ENCODE data around the gene ATP5ME. TPM values are rescaled to one million over a fixed set of nuclear protein-coding genes. Genes with fewer than 3 reads are reported as not detected.
A peak's percentile ranks its signal among the peaks of the same experiment; 100 is the strongest.
"Not testable (repeated sequence)": the region's sequence is repeated elsewhere in the genome, so short reads cannot be mapped to it uniquely, and the experiment has no call there.

ATP5ME gene
- total RNA-seq, 2 experiments from 2014 or later = 213 to 231 TPM

- H3K4me1 Mint-ChIP-seq = no peaks in the 10 kb centered on the region
- peak overlapping the region; percentile 28 for H3K4me3 Mint-ChIP-seq
- CTCF ChIA-PET = no interaction called here
- DNase-seq = no peak
- no peaks in the 10 kb centered on the region for H3K36me3 Mint-ChIP-seq
- no peak for ATAC-seq
- peaks cover 15% of the 10 kb centered on the region for H3K27me3 Mint-ChIP-seq
- H3K27ac Mint-ChIP-seq = no peak overlapping the region
- H3K9me3 Mint-ChIP-seq (ENCODE audit: low read depth) = peaks cover 12% of the 10 kb centered on the region
Measured at GRCh38 chr4:646460-646859, 27.6 kb downstream of the ATP5ME start.

GRCh38 chr4:642366-642765 lies 31.7 kb downstream of the ATP5ME start:
- H3K36me3 Mint-ChIP-seq, CTCF ChIA-PET, H3K4me3 Mint-ChIP-seq, H3K4me1 Mint-ChIP-seq, H3K27me3 Mint-ChIP-seq, ATAC-seq, H3K27ac Mint-ChIP-seq, DNase-seq: not testable (repeated sequence)
- peaks cover 12% of the 10 kb centered on the region for H3K9me3 Mint-ChIP-seq (ENCODE audit: low read depth)

GRCh38 chr4:637536-638280 lies 36.4 kb downstream of the ATP5ME start:
- Mint-ChIP-seq H3K36me3 (no peaks in the 10 kb centered on the region), H3K27ac (no peak overlapping the region), H3K4me3 (no peak overlapping the region), H3K4me1 (no peaks in the 10 kb centered on the region), H3K27me3 (peaks cover 2% of the 10 kb centered on the region), H3K9me3 (ENCODE audit: low read depth) (peaks cover under 1% of the 10 kb centered on the region)
- CTCF ChIA-PET = no interaction called here
- no peak for DNase-seq
- no peak for ATAC-seq

GRCh38 chr4:636628-637159 lies 37.4 kb downstream of the ATP5ME start:
- CTCF ChIA-PET = no interaction called here
- ATAC-seq = no peak
- no peak overlapping the region for H3K4me3 Mint-ChIP-seq

GRCh38 chr4:635851-636627 lies 38.0 kb downstream of the ATP5ME start:
- H3K4me1 Mint-ChIP-seq = no peaks in the 10 kb centered on the region
- no peak overlapping the region for H3K4me3 Mint-ChIP-seq
- peaks cover 9% of the 10 kb centered on the region for H3K9me3 Mint-ChIP-seq (ENCODE audit: low read depth)
- no peak overlapping the region for H3K27ac Mint-ChIP-seq
- no peak for DNase-seq
- no peak for ATAC-seq
- H3K36me3 Mint-ChIP-seq = no peaks in the 10 kb centered on the region
- CTCF ChIA-PET = no interaction called here
- H3K27me3 Mint-ChIP-seq = peaks cover 2% of the 10 kb centered on the region

More at GRCh38 chr4:636628-637159, 37.4 kb downstream of the ATP5ME start:
- Mint-ChIP-seq H3K27ac (no peak overlapping the region), H3K36me3 (no peaks in the 10 kb centered on the region), H3K27me3 (peaks cover 2% of the 10 kb centered on the region), H3K4me1 (no peaks in the 10 kb centered on the region), H3K9me3 (ENCODE audit: low read depth) (peaks cover 4% of the 10 kb centered on the region)
- no peak for DNase-seq

- H3K4me3 Mint-ChIP-seq, DNase-seq, H3K4me1 Mint-ChIP-seq, ATAC-seq, H3K36me3 Mint-ChIP-seq, H3K27ac Mint-ChIP-seq, H3K27me3 Mint-ChIP-seq, CTCF ChIA-PET: not testable (repeated sequence)
- H3K9me3 Mint-ChIP-seq (ENCODE audit: low read depth) = peaks cover 13% of the 10 kb centered on the region
Measured at GRCh38 chr4:635066-635835, 38.8 kb downstream of the ATP5ME start.

- Mint-ChIP-seq H3K4me3 (no peak overlapping the region), H3K27ac (no peak overlapping the region), H3K36me3 (no peaks in the 10 kb centered on the region), H3K27me3 (peaks cover 2% of the 10 kb centered on the region), H3K4me1 (no peaks in the 10 kb centered on the region), H3K9me3 (ENCODE audit: low read depth) (peaks cover 13% of the 10 kb centered on the region)
- DNase-seq = no peak
- no peak for ATAC-seq
- CTCF ChIA-PET = no interaction called here
Measured at GRCh38 chr4:634599-634985, 39.5 kb downstream of the ATP5ME start.

GRCh38 chr4:633976-634598 lies 40.0 kb downstream of the ATP5ME start:
- peaks cover 13% of the 10 kb centered on the region for H3K9me3 Mint-ChIP-seq (ENCODE audit: low read depth)
- no peak overlapping the region for H3K4me3 Mint-ChIP-seq
- no peaks in the 10 kb centered on the region for H3K4me1 Mint-ChIP-seq
- no peak for ATAC-seq
- CTCF ChIA-PET = no interaction called here
- peaks cover 2% of the 10 kb centered on the region for H3K27me3 Mint-ChIP-seq
- H3K27ac Mint-ChIP-seq = no peak overlapping the region
- H3K36me3 Mint-ChIP-seq = no peaks in the 10 kb centered on the region
- no peak for DNase-seq

GRCh38 chr4:633406-633805 lies 40.7 kb downstream of the ATP5ME start:
- H3K4me1 Mint-ChIP-seq = no peaks in the 10 kb centered on the region
- no peaks in the 10 kb centered on the region for H3K36me3 Mint-ChIP-seq
- peaks cover 2% of the 10 kb centered on the region for H3K27me3 Mint-ChIP-seq
- H3K27ac Mint-ChIP-seq = no peak overlapping the region
- CTCF ChIA-PET = no interaction called here
- H3K4me3 Mint-ChIP-seq = no peak overlapping the region
- no peak for DNase-seq
- H3K9me3 Mint-ChIP-seq (ENCODE audit: low read depth) = peaks cover 13% of the 10 kb centered on the region
- ATAC-seq = no peak

- Mint-ChIP-seq H3K4me3 (no peak overlapping the region), H3K27me3 (peaks cover 2% of the 10 kb centered on the region), H3K27ac (no peak overlapping the region), H3K9me3 (ENCODE audit: low read depth) (peaks cover 13% of the 10 kb centered on the region), H3K4me1 (no peaks in the 10 kb centered on the region), H3K36me3 (no peaks in the 10 kb centered on the region)
- CTCF ChIA-PET = no interaction called here
- ATAC-seq (no peak), DNase-seq (no peak)
Measured at GRCh38 chr4:632926-633325, 41.1 kb downstream of the ATP5ME start.

GRCh38 chr4:632196-632790 lies 41.8 kb downstream of the ATP5ME start:
- Mint-ChIP-seq H3K36me3 (no peaks in the 10 kb centered on the region), H3K4me1 (no peaks in the 10 kb centered on the region), H3K27ac (no peak overlapping the region), H3K4me3 (no peak overlapping the region), H3K27me3 (no peaks in the 10 kb centered on the region), H3K9me3 (ENCODE audit: low read depth) (peaks cover 13% of the 10 kb centered on the region)
- ATAC-seq = no peak
- DNase-seq = no peak
- CTCF ChIA-PET = no interaction called here

GRCh38 chr4:630656-631055 lies 43.4 kb downstream of the ATP5ME start:
- H3K4me1 Mint-ChIP-seq = no peaks in the 10 kb centered on the region
- CTCF ChIA-PET = no interaction called here
- ATAC-seq = no peak
- no peak overlapping the region for H3K27ac Mint-ChIP-seq
- no peaks in the 10 kb centered on the region for H3K36me3 Mint-ChIP-seq
- no peak overlapping the region for H3K4me3 Mint-ChIP-seq
- no peak for DNase-seq
- H3K9me3 Mint-ChIP-seq (ENCODE audit: low read depth) = peaks cover 13% of the 10 kb centered on the region
- H3K27me3 Mint-ChIP-seq = no peaks in the 10 kb centered on the region

Measured in activated CD8-positive, alpha-beta memory T cell treated with anti-CD3 and anti-CD28 coated beads, Interleukin-2, amount 10 ng/mL, durations not matched to agents 7 days and 5 days (primary cell).